Mesenchymal stem cell (in vitro differentiated cells and primary cell): ENCODE data around the gene TMEM17.
A peak's percentile ranks its signal among the peaks of the same experiment; 100 is the strongest.

Experiments used
- DNase-seq: peaks from one replicate; pipeline ENCODE4 v3.0.0-alpha.2; 2013
- H2AFZ ChIP-seq: one replicate; pipeline ENCODE4 v1.6.1; 2013; ENCODE audit warnings: low read depth, mild to moderate bottlenecking, control low read depth, inconsistent platforms, low read length, moderate library complexity
- H2AK5ac ChIP-seq: 2 replicates; pipeline ENCODE4 v1.6.1; 2013; ENCODE audit warnings: low read length, moderate library complexity, mild to moderate bottlenecking, inconsistent platforms; ENCODE audit not compliant: severe bottlenecking
- H2BK120ac ChIP-seq: one replicate; pipeline ENCODE4 v1.6.1; 2013; ENCODE audit warnings: low read depth, mild to moderate bottlenecking, inconsistent platforms, low read length, moderate library complexity
- H2BK12ac ChIP-seq, 2 experiments: one replicate each; pipeline ENCODE4 v1.6.1; 2013; ENCODE audit warnings: inconsistent platforms in 2 of 2, low read length in 2 of 2, mild to moderate bottlenecking in 2 of 2, moderate library complexity in 2 of 2, control low read depth in 1 of 2
- H2BK15ac ChIP-seq: one replicate; pipeline ENCODE4 v1.6.1; 2013; ENCODE audit warnings: mild to moderate bottlenecking, low read depth, inconsistent platforms; ENCODE audit not compliant: poor library complexity, severe bottlenecking
- H2BK5ac ChIP-seq: 2 replicates; pipeline ENCODE4 v1.6.1; 2013; ENCODE audit warnings: low read depth, mild to moderate bottlenecking, low read length, control low read depth, inconsistent platforms; ENCODE audit not compliant: poor library complexity, severe bottlenecking
- H3K14ac ChIP-seq, 2 experiments: one replicate each; pipeline ENCODE4 v1.6.1; 2013; ENCODE audit warnings: inconsistent platforms in 2 of 2, low read length in 2 of 2, control low read depth in 1 of 2, mild to moderate bottlenecking in 1 of 2, moderate library complexity in 1 of 2
- H3K18ac ChIP-seq, 2 experiments: one replicate each; pipeline ENCODE4 v1.6.1; 2013; ENCODE audit warnings: inconsistent platforms in 2 of 2, low read length in 2 of 2, control low read depth in 1 of 2, low read depth in 1 of 2, mild to moderate bottlenecking in 1 of 2
- H3K23ac ChIP-seq, 2 experiments: one replicate each; pipeline ENCODE4 v1.6.1; 2013; ENCODE audit warnings: inconsistent platforms in 2 of 2, low read length in 2 of 2, mild to moderate bottlenecking in 2 of 2, moderate library complexity in 2 of 2, control low read depth in 1 of 2
- H3K27ac ChIP-seq: 2 replicates; pipeline ENCODE4 v1.5.1; 2013; ENCODE audit warnings: mild to moderate bottlenecking, moderate library complexity, low read length, control low read depth, inconsistent platforms; ENCODE audit not compliant: poor library complexity, severe bottlenecking
- H3K27me3 ChIP-seq, 2 experiments: 2 replicates each; pipeline versions ENCODE4 v1.6.1 to v1.7.0; 2013; ENCODE audit warnings: low read length in 2 of 2, mild to moderate bottlenecking in 2 of 2, moderate library complexity in 2 of 2, control low read depth in 1 of 2, inconsistent platforms in 1 of 2; ENCODE audit not compliant: control insufficient read depth in 1 of 2, insufficient read depth in 1 of 2
- H3K36me3 ChIP-seq, 2 experiments: 2 replicates each; pipeline versions ENCODE4 v1.6.1 to v1.7.0; 2013; ENCODE audit warnings: low read length in 2 of 2, control low read depth in 1 of 2, inconsistent platforms in 1 of 2, low read depth in 1 of 2, mild to moderate bottlenecking in 1 of 2; ENCODE audit not compliant: insufficient read depth in 2 of 2, control insufficient read depth in 1 of 2
- H3K4ac ChIP-seq, 2 experiments: one replicate each; pipeline ENCODE4 v1.6.1; 2013; ENCODE audit warnings: inconsistent platforms in 2 of 2, low read length in 2 of 2, mild to moderate bottlenecking in 2 of 2, moderate library complexity in 2 of 2, control low read depth in 1 of 2, low read depth in 1 of 2
- H3K4me1 ChIP-seq: 2 replicates; pipeline ENCODE4 v1.6.1; 2013; ENCODE audit warnings: low read depth, low read length, control low read depth; ENCODE audit not compliant: control insufficient read depth, insufficient read depth
- H3K4me2 ChIP-seq: 2 replicates; pipeline ENCODE4 v1.6.1; 2013; ENCODE audit warnings: low read length, mild to moderate bottlenecking, inconsistent platforms; ENCODE audit not compliant: poor library complexity, severe bottlenecking
- H3K4me3 ChIP-seq, 2 experiments: 2 replicates each; pipeline versions ENCODE4 v1.5.1 to v1.7.0; 2013; ENCODE audit warnings: low read length in 2 of 2, mild to moderate bottlenecking in 2 of 2, control low read depth in 1 of 2, low read depth in 1 of 2; ENCODE audit not compliant: insufficient read depth in 1 of 2
- H3K79me1 ChIP-seq: replicated peaks from 2 replicates; pipeline ENCODE4 v1.6.1; 2013; ENCODE audit warnings: mild to moderate bottlenecking, control low read depth, low read length, inconsistent platforms; ENCODE audit not compliant: poor library complexity, severe bottlenecking
- H3K9ac ChIP-seq: 2 replicates; pipeline ENCODE4 v1.7.0; 2013; ENCODE audit warnings: mild to moderate bottlenecking, low read length, moderate library complexity
- H3K9me3 ChIP-seq: 2 replicates; pipeline ENCODE4 v1.7.0; 2013; ENCODE audit warnings: mild to moderate bottlenecking, low read length; ENCODE audit not compliant: control insufficient read depth
- H4K8ac ChIP-seq: one replicate; pipeline ENCODE4 v1.6.1; 2013; ENCODE audit warnings: inconsistent platforms, mild to moderate bottlenecking, low read length, moderate library complexity
- H4K91ac ChIP-seq: one replicate; pipeline ENCODE4 v1.6.1; 2013; ENCODE audit warnings: mild to moderate bottlenecking, low read length, inconsistent platforms
- WGBS: methylation state at CpG from one replicate; pipeline ENCODE4 v1.1.7; 2013; ENCODE audit warnings: mixed read lengths; 5-methylcytosine and 5-hydroxymethylcytosine counted together

Gene TMEM17

DNA sequence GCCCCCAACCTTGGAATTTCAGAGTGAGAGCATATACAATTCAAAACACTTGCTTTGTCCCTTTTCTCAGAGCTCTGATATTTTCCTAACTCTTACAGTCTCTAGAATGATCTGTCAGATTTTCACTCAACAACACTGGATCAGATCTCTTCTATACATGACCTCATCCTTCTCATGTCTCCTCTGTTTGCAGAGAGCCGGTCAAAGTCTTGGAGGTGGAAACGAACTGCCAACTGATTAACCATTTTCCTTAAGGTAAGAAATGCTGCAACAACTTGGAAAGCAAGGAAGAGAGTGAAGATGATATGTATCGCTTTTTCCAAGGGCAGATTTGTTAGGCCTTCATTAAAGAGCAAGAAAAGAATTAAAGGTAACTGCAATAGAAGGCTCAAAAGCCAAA, 4.9 kb downstream of the TMEM17 start:
- Histone ChIP-seq H3K4me1 (no peaks in the 10 kb centered on the region), H3K14ac (no peak overlapping the region), H4K91ac (no peak overlapping the region), H2BK15ac (no peak overlapping the region), H3K4me3 (no peak overlapping the region), H3K79me1 (peaks cover 2% of the 10 kb centered on the region), H2BK12ac (no peak overlapping the region), H3K27me3 (no peaks in the 10 kb centered on the region), H4K8ac (no peak overlapping the region), H3K36me3 (peaks cover 0 to 10% of the 10 kb centered on the region in 2 experiments), H2AK5ac (no peak overlapping the region), H3K4me2 (no peak overlapping the region), H3K4ac (no peak overlapping the region), H2BK120ac (no peak overlapping the region), H3K23ac (no peak overlapping the region), H2BK5ac (no peak overlapping the region), H3K9ac (no peak overlapping the region), H3K27ac (no peak overlapping the region), H3K18ac (no peak overlapping the region), H2AFZ (no peak overlapping the region), H3K9me3 (no peaks in the 10 kb centered on the region)
- 97% methylated on average over 3 of the region's 3 CpGs for WGBS
- no peak for DNase-seq

GRCh38 chr2:62499430-62500060, 6.5 kb downstream of the TMEM17 start:
- Histone ChIP-seq H2BK15ac (no peak overlapping the region), H3K27me3 (no peaks in the 10 kb centered on the region), H3K36me3 (peaks cover 0 to 10% of the 10 kb centered on the region in 2 experiments), H2BK12ac (no peak overlapping the region), H3K79me1 (peaks cover 2% of the 10 kb centered on the region), H4K8ac (no peak overlapping the region), H3K9me3 (no peaks in the 10 kb centered on the region), H3K4me1 (no peaks in the 10 kb centered on the region), H3K9ac (peak overlapping the region; percentile 11), H3K27ac (no peak overlapping the region), H3K14ac (no peak overlapping the region), H3K18ac (no peak overlapping the region), H2AK5ac (no peak overlapping the region), H2BK120ac (no peak overlapping the region), H3K23ac (no peak overlapping the region), H4K91ac (no peak overlapping the region), H2AFZ (no peak overlapping the region), H3K4me3 (no peak overlapping the region), H3K4ac (no peak overlapping the region), H3K4me2 (no peak overlapping the region), H2BK5ac (no peak overlapping the region)
- 100% methylated on average over 2 of the region's 2 CpGs for WGBS
- DNase-seq: no peak

- Histone ChIP-seq H3K4me1 (no peaks in the 10 kb centered on the region), H3K4me2 (no peak overlapping the region), H2AFZ (no peak overlapping the region), H3K9me3 (no peaks in the 10 kb centered on the region), H2BK5ac (no peak overlapping the region), H3K14ac (no peak overlapping the region), H3K4ac (no peak overlapping the region), H2AK5ac (no peak overlapping the region), H2BK12ac (no peak overlapping the region), H3K27ac (no peak overlapping the region), H3K18ac (no peak overlapping the region), H3K79me1 (peaks cover 2% of the 10 kb centered on the region), H3K23ac (no peak overlapping the region), H4K91ac (no peak overlapping the region), H4K8ac (no peak overlapping the region), H3K36me3 (peaks cover 0 to 10% of the 10 kb centered on the region in 2 experiments), H3K27me3 (no peaks in the 10 kb centered on the region), H3K4me3 (no peak overlapping the region), H3K9ac (peak overlapping the region; percentile 11), H2BK15ac (no peak overlapping the region), H2BK120ac (no peak overlapping the region)
- no peak for DNase-seq
Observed at GRCh38 chr2:62498739-62499138, 7.3 kb downstream of the TMEM17 start.

GRCh38 chr2:62495761-62496160, 10.2 kb downstream of the TMEM17 start:
- H4K8ac ChIP-seq: no peak overlapping the region
- H3K36me3 ChIP-seq: no peaks in the 10 kb centered on the region
- H3K4ac ChIP-seq: no peak overlapping the region
- no peak for DNase-seq
- H3K4me1 ChIP-seq: no peaks in the 10 kb centered on the region
- H2BK12ac ChIP-seq: no peak overlapping the region
- H3K4me3 ChIP-seq: no peak overlapping the region
- no peak overlapping the region for H3K27ac ChIP-seq
- H3K14ac ChIP-seq: no peak overlapping the region
- H3K18ac ChIP-seq: no peak overlapping the region
- H2BK15ac ChIP-seq: no peak overlapping the region
- no peak overlapping the region for H3K23ac ChIP-seq
- no peak overlapping the region for H2BK120ac ChIP-seq
- H3K9me3 ChIP-seq: no peaks in the 10 kb centered on the region
- 78% methylated on average over 2 of the region's 2 CpGs for WGBS
- H3K79me1 ChIP-seq: no peaks in the 10 kb centered on the region
- H3K4me2 ChIP-seq: no peak overlapping the region
- no peak overlapping the region for H2AFZ ChIP-seq
- no peak overlapping the region for H2BK5ac ChIP-seq
- no peak overlapping the region for H4K91ac ChIP-seq
- no peak overlapping the region for H2AK5ac ChIP-seq
- H3K27me3 ChIP-seq: no peaks in the 10 kb centered on the region
- peak overlapping the region; percentile 23 for H3K9ac ChIP-seq
